Right ventricle myocardium inferior (tissue), 1 donor: Measurements from ENCODE around the gene CDX1. TPM values are rescaled to one million over a fixed set of nuclear protein-coding genes. Genes with fewer than 3 reads are reported as not detected.
A peak's percentile ranks its signal among the peaks of the same experiment; 100 is the strongest.

Source experiments
- ATAC-seq: fragments of 200-7000 bp; cut with Tn5 transposase; one replicate; pipeline ENCODE4 v1.9.1; 2020; ENCODE audit warnings: mild to moderate bottlenecking, moderate library complexity
- DNase-seq: peaks from one replicate; pipeline ENCODE4 v3.0.0; 2021; ENCODE audit errors: missing footprints
- intact Hi-C: fragments of 100-400 bp; cut with DNase I; formaldehyde crosslinking; loops from one replicate; pipeline ENCODE4 v1.11.0; 2022
- long read RNA-seq: library from polyadenylated mRNA; unstranded; transcript quantifications from one replicate; pipeline ENCODE4 v2.0.0, GENCODE V29; 2021
- total RNA-seq: library from RNA; stranded (reverse); fragmentation: NEBNext Ultra II Directional; extraction: Animal tissue kit (Norgen Biotek cat#: 25700); gene quantifications from one replicate; pipeline ENCODE4 v1.2.1, GENCODE V29; 2021
- donor health status: DM: no; HTN: yes; CAD: no; lungs with severe emphysema.

The CDX1 gene
- total RNA-seq, result not detected
- long read RNA-seq, result 0 reads

DNA sequence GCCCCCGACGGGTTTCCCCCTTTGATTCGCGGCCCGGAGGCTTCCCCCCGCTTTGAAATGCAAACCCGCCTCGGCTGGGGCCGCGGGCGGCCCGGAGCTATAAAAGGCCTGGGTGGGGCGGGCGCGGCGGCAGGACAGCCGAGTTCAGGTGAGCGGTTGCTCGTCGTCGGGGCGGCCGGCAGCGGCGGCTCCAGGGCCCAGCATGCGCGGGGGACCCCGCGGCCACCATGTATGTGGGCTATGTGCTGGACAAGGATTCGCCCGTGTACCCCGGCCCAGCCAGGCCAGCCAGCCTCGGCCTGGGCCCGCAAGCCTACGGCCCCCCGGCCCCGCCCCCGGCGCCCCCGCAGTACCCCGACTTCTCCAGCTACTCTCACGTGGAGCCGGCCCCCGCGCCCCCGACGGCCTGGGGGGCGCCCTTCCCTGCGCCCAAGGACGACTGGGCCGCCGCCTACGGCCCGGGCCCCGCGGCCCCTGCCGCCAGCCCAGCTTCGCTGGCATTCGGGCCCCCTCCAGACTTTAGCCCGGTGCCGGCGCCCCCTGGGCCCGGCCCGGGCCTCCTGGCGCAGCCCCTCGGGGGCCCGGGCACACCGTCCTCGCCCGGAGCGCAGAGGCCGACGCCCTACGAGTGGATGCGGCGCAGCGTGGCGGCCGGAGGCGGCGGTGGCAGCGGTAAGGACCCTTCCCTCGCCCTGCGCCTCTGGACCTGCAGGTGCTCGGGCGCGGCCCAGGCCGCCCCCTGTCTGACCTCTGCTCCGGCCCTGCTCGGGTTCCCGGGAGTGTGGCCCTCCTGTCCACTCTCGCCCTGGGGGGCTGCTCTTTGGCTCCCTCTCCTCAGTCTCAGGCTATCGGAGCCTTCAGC is at the start of gene CDX1:
Gene CDX1, plus strand, starts transcription at position 129 of the 862 bp plus-strand sequence. Its CDS starts 99 bp downstream, at position 228.
- intact Hi-C loops, result loop anchor here (10.0 kb wide), 1 partner anchor 268 kb away; no protein-coding TSS in a partner anchor
- DNase-seq (peak; percentile 62), ATAC-seq (no peak)

DNA sequence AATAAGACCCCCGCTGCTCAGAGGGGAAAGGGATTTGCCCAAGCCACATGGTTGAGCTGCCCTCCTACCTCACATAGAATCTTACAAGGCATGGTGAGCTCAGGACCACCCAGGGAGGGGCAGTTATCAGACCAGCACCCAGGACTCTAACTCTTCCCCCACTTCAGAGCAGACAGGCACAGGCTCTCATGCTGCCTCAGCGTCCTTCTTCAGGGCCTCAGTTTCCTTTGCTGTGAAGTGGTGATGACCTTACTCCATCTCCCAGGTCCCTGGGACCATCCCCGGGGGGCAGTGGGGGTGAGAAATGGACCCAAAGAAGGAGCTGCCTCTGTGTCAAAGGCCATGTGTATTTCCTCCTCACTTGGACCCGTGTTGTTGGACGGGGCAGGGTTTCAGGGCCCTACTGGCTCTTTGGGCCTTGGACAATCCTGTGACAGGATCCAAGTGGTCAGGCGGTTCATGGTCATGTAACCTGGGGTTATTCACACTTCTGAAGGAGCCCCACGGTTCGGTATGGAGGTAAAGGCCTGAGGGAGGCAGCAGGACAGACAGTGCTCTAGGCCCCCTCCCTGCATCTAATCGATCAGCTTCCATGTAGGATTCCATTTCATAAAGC is 48.5 kb upstream of the CDX1 start:
- DNase-seq, result no peak
- no peak for ATAC-seq

DNA sequence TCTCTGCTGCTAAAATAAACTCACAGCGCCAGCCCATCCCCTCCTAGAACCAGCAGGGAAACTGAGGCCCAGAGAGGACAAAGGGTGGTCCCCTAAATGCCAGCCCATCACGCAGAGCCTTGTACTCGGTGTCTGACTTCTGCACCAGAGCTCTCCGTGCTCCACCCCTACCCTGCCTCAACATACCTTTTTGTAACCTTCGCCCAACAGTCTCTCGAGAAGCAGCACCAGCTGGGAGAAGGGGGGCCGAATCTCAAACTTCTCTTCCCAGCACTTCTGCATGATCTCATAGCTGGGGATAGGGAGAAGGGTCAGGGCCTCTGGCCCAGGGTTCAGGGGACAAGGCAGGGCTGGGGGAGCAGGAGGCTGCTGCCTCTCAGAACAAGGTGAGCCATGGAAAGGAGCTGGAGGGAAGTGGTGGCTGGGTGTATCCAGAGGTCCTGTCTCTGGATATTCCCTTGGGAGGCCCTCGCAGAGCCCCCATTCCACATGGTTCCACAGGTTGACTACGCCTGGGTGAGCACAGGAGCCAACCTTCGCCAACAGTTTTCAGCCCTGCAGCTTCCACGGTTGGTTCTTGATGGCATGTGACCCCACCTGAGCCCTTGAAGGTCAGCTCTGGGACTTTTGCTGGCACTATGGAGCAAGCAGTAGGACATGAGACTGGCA is 47.9 kb upstream of the CDX1 start:
- ATAC-seq (no peak), DNase-seq (no peak)
- intact Hi-C loops, result no loop called here

More for the DNA sequence above, 48.5 kb upstream of the CDX1 start:
- intact Hi-C loops, result no loop called here

DNA sequence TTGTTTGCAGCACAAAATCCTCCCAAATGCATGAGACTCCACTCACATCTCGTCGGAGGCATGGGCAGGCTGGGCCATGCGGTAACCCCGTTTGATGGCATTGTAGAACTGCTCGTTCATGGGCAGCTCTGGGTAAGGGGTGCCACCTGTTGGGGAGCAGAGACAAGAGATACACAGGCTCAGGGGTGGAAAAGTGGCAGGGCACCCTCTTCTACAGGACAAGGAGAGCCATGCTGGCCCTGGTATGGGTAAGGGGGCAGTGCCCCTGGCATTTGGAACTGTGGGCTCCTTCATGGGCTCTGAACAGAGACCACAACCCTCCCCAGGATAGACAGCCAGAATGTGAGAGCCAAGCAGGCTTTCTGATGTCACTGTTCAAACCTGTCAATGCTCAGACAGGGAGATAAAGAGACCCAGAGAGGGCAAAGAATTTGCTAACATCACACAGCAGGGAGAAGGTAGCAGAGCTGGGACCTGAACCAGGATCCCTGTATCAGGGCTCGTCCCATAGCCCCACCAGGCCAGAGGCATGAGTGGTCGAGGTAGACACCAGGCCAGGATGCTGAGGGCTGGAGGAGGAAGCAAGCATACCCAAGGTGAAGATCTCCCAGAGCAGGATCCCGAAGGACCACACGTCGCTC is 47.0 kb upstream of the CDX1 start:
- ATAC-seq (no peak), DNase-seq (no peak)
- intact Hi-C loops, result no loop called here

DNA sequence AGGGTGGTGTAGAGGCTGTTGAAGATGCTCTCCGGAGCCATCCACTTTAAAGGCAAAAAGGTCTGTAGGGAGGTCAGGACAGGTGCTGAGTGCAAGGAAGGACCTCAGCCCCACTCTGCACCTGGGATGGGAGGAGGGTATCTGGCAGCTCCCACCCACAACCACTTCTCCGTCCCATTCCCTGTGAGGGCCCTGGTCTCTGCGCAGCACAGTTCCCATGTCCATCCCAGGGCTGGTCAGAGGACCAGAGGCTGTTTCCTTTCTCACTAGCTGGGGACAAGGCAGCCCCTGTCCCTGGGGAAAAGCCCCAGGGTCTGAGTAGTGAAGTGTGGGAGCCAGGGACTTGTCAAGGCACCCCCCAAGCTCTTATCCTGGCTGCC is 46.5 kb upstream of the CDX1 start:
- ATAC-seq, result no peak
- intact Hi-C loops, result no loop called here
- no peak for DNase-seq

DNA sequence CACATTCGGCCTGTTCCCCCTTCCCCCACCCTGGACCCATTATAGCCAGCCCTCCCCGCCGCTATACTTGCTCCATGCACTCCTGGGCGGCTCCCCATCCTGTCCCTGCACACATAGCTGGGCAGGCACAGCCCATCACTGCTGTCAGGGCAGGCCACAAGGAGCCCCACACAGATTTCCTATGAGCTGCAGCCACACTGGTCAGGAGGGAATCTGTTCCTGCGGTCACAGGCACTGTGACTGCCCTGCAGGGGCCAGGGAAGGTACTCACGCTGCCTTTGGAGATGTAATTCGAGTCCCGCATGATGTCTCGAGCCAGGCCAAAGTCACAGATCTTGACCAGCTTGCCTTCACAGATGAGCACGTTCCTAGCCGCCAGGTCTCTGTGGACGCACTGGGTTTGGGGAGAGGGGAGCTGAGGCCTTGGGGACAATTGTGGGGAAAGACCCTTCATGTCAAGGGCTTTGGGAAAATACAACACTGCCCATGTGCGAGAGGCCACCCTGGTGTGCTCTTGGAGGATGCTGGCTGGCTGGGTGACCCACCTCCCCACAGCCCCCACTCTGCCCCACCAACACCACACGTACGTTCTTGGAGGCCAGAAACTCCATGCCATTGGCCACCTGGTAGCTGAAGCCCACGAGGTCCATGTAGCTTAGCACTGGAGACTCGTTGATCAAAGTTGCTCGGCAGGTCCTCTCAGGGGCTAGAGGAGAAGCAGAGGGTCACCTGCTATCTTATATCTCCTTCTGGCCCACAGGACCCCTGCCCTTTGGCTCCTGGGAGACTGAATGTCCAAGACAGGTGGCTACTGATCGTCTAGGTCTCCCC is 45.7 kb upstream of the CDX1 start:
- DNase-seq (no peak), ATAC-seq (no peak)
- intact Hi-C loops, result no loop called here

DNA sequence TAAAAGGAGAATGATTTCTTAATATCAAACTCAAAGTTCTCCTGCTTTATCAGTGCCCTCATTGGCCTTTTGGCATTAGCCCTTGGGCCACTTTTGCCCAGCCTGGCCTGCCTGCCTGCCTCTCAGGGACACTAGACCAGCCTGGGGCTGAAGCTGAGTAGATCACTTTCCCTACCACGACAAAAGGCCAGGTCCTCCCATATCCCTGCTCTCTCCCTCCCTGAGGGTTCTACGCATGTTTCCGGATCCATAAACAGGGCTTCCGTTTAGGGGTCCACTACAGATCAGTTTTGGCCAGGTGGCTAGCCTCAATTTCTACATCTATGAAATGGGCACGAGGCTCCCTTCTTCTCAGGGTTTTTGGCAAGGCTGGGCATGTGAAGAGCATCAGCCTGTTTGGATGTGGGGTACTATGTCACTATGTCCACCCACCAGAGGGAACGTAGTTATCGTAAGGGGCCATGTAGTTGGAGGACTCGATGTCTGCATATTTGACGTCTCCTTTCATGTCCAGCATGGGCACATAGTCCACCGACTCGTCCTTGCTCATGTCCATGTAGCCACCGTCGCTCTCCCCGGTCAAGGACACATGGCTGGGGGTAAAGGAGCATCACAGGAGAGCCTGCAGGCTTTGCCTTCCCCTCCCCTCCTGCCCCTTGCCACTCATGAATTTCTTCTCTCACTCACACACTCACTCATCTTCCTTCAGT is 45.0 kb upstream of the CDX1 start:
- intact Hi-C loops, result no loop called here
- DNase-seq (no peak), ATAC-seq (no peak)

DNA sequence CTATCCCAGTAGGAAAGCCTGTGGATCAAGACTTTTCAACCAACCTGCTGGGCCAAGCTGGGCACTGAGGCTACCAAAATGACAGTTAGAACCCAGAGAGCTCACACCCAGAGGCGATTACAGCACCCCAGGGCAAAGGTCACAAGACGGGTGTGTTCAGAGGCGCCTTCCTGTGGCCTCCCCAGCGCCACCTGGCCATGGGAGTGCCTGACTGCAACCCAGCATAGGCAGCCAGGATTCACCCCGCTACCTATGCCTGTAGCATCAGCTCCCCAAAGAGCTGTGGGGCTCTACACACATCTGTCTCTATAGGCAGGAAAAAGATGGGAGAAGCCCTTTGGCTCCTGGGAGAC is 44.4 kb upstream of the CDX1 start:
- ATAC-seq (no peak), DNase-seq (no peak)
- intact Hi-C loops, result no loop called here

DNA sequence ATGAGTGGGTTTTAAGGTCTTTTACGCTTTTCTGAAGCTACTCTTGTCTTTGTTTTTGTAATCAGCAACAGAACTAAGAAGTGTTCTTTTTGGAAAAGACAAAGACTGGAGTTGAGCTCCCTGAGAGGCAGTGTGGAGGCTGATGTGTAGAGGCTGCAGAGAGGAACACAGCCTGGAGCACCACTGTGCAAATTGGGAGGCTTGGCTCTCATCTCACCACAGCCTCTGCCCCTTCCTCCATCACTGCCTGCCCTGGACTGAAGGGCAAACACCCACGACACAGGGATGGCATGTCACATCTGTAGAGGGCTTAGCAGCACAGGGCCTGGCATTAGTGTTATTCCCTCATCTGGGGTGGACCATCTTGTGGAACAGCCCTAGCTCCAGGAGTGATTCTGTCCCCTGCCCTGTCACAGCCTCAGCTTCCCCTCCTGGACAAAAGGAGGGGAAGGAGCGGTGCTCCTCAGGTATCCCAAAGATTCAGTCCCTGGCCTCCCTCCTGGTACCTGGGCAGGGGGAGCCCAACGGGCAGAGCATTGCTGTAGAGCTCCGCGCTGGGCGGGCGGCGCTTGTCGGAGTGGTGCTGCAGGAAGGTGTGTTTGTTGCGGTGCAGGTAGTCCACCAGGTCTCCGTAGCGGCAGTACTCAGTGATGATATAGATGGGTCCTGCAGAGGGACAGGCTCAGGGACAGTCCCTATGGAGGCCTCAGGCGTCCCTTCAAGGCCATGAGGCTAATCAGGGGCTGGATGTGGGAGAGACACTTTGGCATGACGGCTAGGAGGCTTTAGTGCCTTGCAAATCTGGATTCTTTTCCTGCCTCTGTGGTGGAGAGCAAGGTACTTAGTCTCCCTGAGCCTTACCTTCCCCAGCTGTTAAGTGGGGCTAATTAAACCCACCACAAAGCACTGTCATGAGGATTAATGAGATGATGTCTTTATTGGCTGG is 43.8 kb upstream of the CDX1 start:
- no peak for DNase-seq
- no peak for ATAC-seq
- intact Hi-C loops, result no loop called here

DNA sequence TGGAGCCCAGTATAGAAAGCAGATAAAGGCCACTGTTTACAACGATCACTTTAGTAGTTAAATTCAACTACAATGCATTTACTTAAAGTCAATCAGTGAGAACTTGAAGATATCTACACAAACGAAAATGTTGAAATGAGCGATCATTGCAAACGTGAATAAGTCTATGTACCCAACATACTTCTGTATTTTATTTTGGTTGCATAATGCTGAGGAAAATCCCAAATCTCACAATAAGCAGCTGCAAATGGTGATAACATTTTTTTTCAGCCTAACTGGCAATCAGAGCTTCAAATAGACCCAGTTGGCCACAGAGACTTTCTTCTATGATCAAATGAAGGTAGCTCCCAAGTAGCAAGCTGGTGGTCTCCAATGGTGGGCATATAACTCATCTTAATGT is 43.0 kb upstream of the CDX1 start:
- no peak for DNase-seq
- intact Hi-C loops, result no loop called here
- no peak for ATAC-seq

DNA sequence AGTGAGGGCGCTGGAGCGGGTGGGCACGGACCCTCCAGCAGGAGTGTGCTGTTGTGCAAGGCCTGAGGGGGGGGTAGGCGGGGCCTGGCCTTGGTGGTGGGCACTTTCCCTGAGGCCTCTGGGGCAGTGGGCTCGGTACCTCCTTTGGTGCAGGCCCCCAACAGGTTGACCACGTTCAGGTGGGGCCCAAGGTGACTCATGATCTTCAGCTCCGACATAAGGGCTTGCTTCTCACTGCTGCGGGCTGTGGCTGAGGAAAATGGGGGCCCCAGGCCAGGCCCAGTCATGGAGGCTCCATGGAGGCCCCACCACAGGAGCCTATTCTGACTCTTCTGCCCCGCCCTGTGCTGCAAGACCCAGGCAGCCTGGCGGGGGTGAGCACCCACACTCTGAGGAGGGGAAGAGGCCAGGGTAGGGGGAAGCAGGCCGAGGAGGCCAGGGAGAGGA is 42.4 kb upstream of the CDX1 start:
- no peak for ATAC-seq
- intact Hi-C loops, result no loop called here
- no peak for DNase-seq

DNA sequence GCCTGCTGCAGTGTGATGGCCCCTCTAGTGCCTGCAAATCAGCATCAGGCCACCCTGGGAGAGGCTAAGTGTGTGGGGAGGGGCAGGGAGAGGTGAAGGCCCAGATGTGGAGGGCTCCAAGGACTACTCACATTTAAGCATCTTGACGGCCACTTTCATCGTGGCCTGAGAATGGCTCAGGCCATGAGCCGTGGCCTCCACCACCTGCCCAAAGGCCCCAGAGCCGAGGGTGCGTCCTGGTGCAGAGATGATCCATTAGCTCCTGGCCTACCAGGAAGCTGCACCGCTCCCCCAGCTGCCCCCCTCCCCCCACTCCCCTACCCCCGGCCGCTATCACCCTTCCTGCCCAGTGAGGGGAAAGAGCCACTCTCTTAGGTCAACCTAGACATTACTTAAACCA is 42.0 kb upstream of the CDX1 start:
- no peak for ATAC-seq
- intact Hi-C loops, result no loop called here

DNA sequence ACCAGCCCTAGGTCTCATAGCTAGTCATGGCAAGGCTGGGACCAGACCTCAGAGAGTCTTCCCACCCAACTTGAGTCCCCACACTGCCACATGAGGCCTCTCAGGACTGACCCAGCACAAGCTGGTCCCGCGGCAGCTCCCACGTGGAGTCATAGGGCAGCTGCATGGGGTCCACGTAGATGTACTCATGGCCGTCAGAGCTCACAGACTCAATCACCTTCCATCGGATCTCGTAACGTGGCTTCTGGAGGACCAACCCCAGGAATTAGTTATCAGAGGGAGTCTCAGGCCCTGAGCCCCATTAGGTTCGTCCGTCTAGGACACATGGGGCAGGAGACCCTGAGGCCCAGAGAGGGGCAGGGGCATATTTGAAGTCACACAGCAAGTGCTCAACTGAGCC is 41.2 kb upstream of the CDX1 start:
- no peak for ATAC-seq
- intact Hi-C loops, result no loop called here
- DNase-seq, result no peak

More for the DNA sequence above, 42.0 kb upstream of the CDX1 start:
- no peak for DNase-seq

DNA sequence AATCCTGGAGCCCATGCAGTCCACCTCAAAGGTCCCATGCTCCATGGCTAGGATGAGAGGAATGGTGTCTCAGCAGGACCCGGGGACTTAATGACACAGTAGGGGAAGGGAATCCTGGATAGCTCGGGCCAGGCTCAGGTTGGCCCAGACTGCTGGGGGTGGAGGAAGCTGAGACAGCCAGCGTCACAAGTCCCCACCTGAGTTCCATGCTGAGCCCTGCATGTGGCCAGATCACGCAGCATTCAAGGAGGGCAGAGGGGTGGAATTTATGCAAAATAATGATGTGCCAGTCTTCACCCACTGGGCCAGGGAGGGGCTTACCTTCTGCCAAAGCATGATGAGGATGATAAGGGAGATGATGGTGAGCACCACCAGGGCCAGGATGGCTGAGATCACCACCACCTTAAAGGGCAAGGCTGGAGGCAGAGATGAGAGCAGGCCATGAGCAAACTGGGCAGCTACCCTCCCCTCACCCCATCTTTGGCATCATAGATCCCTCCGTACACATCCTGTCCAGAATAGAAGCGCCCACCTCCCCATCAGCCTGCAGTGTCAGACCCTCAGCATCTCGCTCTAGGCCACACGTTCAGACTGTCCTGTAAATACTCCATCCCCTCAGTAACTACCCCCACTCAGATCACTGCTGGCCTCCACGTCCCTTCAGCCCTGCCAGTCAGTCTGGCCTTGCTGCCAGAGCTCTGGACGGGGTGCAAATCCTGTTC is 40.2 kb upstream of the CDX1 start:
- ATAC-seq (no peak), DNase-seq (no peak)
- intact Hi-C loops, result no loop called here

DNA sequence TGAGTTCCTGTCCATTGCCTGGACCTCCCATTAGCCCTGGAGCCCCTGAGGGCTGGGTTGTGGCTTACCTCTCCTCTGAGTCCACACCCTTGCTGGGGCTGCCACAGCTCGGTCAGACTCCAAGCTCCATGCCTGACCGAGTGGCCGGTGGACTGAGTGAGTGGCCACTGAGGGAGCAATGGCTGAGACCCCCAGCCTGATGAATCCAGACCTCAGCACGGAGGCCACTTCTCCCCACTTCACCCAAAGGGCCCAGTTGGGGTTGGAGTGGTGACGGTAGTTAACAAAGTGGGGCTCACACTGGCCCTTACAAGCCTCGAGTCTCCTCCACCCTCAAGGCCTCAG is 39.7 kb upstream of the CDX1 start:
- no peak for ATAC-seq
- intact Hi-C loops, result no loop called here
- DNase-seq, result no peak

DNA sequence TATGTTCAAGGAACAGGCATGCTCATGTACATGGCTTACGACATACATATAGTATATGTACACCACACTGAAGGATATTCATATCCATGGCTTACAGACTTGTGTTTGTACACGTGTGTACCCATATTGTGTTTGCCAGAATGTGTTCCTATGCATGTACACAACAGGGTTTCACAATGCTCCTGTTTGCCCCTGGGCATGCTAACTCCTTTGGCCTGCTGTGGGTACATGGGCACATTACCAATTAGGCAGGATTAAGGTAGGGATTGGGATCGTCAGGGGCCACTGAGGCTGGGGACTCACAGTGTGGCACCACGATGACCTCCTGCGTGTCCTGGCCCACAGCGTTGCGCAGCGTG is 37.1 kb upstream of the CDX1 start:
- DNase-seq, result no peak
- no peak for ATAC-seq
- intact Hi-C loops, result no loop called here
